Activated T-cell treated with anti-CD3 and anti-CD28 coated beads, Interleukin-2, amount 50 U/mL, for 1 hour (primary cell): Measurements from ENCODE around the gene TAX1BP3.
A peak's percentile ranks its signal among the peaks of the same experiment; 100 is the strongest.

Experiments
- DNase-seq: peaks from one replicate; pipeline ENCODE4 v3.0.0-alpha.2; 2020

The TAX1BP3 gene

GRCh38 chr17:3657874-3658783 lies 10.2 kb downstream of the TAX1BP3 start:
- no peak for DNase-seq

GRCh38 chr17:3657588-3657869 lies 10.8 kb downstream of the TAX1BP3 start:
- no peak for DNase-seq

GRCh38 chr17:3656755-3657587 lies 11.4 kb downstream of the TAX1BP3 start:
- DNase-seq = no peak

GRCh38 chr17:3656353-3656752 lies 12.0 kb downstream of the TAX1BP3 start:
- no peak for DNase-seq

- DNase-seq = no peak
Measured at GRCh38 chr17:3655766-3656165, 12.6 kb downstream of the TAX1BP3 start.

- DNase-seq = peak; percentile 39
Measured at GRCh38 chr17:3647769-3648555, 20.4 kb downstream of the TAX1BP3 start.

- DNase-seq = no peak
Measured at GRCh38 chr17:3647251-3647650, 21.1 kb downstream of the TAX1BP3 start.

GRCh38 chr17:3645310-3645709 lies 23.1 kb downstream of the TAX1BP3 start:
- no peak for DNase-seq

- no peak for DNase-seq
Measured at GRCh38 chr17:3643889-3644349, 24.5 kb downstream of the TAX1BP3 start.

- no peak for DNase-seq
Measured at GRCh38 chr17:3641717-3642486, 26.5 kb downstream of the TAX1BP3 start.

- DNase-seq = no peak
Measured at GRCh38 chr17:3641014-3641413, 27.4 kb downstream of the TAX1BP3 start.

GRCh38 chr17:3639981-3640596 lies 28.3 kb downstream of the TAX1BP3 start:
- DNase-seq = no peak

GRCh38 chr17:3636908-3637373 lies 31.4 kb downstream of the TAX1BP3 start:
- DNase-seq = no peak

- peak; percentile 95 for DNase-seq
Measured at GRCh38 chr17:3636154-3636907, 32.0 kb downstream of the TAX1BP3 start, which contains the start of the genes CTNS and SHPK. CTNS (plus strand) TSS chr17:3636760; CDS start chr17:3640207, 3,447 bp downstream. SHPK (minus strand) TSS chr17:3636250; CDS start chr17:3636219, 31 bp downstream.

- peak; percentile 24 for DNase-seq
Measured at GRCh38 chr17:3635474-3636153, 32.8 kb downstream of the TAX1BP3 start.

GRCh38 chr17:3632287-3632686 lies 36.1 kb downstream of the TAX1BP3 start:
- no peak for DNase-seq

GRCh38 chr17:3630781-3631180 lies 37.6 kb downstream of the TAX1BP3 start:
- no peak for DNase-seq

GRCh38 chr17:3627769-3628167 lies 40.6 kb downstream of the TAX1BP3 start:
- DNase-seq = no peak

- DNase-seq = no peak
Measured at GRCh38 chr17:3626831-3627768, 41.3 kb downstream of the TAX1BP3 start.
